Loucy (cell line): ENCODE measurements around the gene EIF6.

Source experiments
- CTCF ChIP-seq: fragments of 200-600 bp; sonication (generic); conservative IDR thresholded peaks from 2 replicates; pipeline ENCODE4 v1.5.1; 2014; ENCODE audit warnings: mild to moderate bottlenecking, antibody characterized with exemption, low read length
- EZH2phosphoT487 ChIP-seq: fragments of 200-600 bp; IDR thresholded peaks from 2 replicates; pipeline ENCODE4 v1.6.1; 2018; ENCODE audit warnings: antibody characterized with exemption, mild to moderate bottlenecking, moderate library complexity, borderline replicate concordance

- TF ChIP-seq CTCF (no peak), EZH2phosphoT487 (no peak)
Measured at GRCh38 chr20:35243986-35244385, 40.6 kb downstream of the EIF6 start.
